Upper lobe of left lung (tissue), 4 donors: Measurements from ENCODE around the gene FOLR2.

ENCODE experiments used
- POLR2A ChIP-seq, 4 donors: fragments of 450-650 bp; IDR thresholded peaks; one replicate each; pipeline ENCODE4 v1.5.1; 2016 to 2017; ENCODE audit warnings: antibody characterized with exemption in 4 of 4, mild to moderate bottlenecking in 2 of 4
- TF ChIP-seq, protein P1 (sequence below), 6 experiments: fragments of 450-650 bp in 4 of 6; fragments of 200-600 bp in 2 of 6; sonication (generic) in 2 of 6; IDR thresholded peaks; one replicate each; pipeline ENCODE4 v1.5.1; 2016 to 2019; ENCODE audit warnings: antibody characterized with exemption in 6 of 6

GRCh38 chr11:72234514-72234830, 17.9 kb downstream of the FOLR2 start:
- no peak for TF ChIP-seq POLR2A (IDR thresholded peaks at IDR 0.05)
- TF ChIP-seq, protein P1, sequence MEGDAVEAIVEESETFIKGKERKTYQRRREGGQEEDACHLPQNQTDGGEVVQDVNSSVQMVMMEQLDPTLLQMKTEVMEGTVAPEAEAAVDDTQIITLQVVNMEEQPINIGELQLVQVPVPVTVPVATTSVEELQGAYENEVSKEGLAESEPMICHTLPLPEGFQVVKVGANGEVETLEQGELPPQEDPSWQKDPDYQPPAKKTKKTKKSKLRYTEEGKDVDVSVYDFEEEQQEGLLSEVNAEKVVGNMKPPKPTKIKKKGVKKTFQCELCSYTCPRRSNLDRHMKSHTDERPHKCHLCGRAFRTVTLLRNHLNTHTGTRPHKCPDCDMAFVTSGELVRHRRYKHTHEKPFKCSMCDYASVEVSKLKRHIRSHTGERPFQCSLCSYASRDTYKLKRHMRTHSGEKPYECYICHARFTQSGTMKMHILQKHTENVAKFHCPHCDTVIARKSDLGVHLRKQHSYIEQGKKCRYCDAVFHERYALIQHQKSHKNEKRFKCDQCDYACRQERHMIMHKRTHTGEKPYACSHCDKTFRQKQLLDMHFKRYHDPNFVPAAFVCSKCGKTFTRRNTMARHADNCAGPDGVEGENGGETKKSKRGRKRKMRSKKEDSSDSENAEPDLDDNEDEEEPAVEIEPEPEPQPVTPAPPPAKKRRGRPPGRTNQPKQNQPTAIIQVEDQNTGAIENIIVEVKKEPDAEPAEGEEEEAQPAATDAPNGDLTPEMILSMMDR (IDR thresholded peaks at IDR 0.05): no peak
